NCI-H146 (cell line): ENCODE measurements around the gene MAPRE3.

ENCODE experiments used
- DNase-seq: peaks from one replicate; lab custom pipeline; 2025; lab: John Stamatoyannopoulos, UW

MAPRE3 gene

DNA sequence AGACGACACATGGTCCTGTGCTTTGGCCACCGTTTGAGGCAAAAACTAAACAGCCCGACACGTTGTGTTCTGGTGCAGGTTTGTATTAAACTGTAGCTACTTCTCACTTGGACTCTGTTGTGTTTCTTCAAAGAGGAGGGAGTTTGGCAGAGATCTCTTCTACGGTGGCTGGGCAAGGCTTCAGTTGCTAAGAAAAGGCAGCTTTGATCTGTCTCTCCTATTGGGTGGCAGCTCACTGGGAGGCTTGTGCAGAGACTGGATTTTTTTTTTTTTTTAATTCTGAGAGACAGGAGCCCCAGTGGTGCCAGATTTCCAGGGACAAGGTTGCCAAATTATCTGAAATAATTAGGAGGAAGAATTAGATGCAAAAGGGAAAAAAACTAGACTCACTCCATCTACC, 20.2 kb upstream of the MAPRE3 start:
- no peak for DNase-seq

- DNase-seq: no peak
Measured at GRCh38 chr2:26951236-26951635, 19.2 kb upstream of the MAPRE3 start.

GRCh38 chr2:26952374-26952773, 18.1 kb upstream of the MAPRE3 start:
- no peak for DNase-seq

DNA sequence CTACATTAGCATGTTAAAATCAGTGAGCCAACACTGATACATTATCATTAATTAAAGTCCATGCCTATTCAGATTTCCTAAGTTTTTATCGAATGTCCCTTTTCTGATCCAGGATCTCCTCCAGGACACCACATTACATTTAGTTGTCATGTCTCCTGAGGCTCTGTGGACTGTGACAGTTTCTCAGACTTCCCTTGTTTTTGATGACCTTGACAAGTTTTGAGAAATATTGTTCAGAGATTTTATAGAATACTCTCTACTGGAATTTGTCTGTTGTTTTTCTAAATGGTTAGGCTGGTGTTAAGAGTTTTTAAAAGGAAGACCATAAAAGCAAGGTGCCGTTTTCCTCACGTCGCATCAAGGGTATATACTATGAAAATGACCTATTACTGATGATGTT, 16.3 kb upstream of the MAPRE3 start:
- no peak for DNase-seq

GRCh38 chr2:26957041-26957440, 13.4 kb upstream of the MAPRE3 start:
- no peak for DNase-seq

- DNase-seq: no peak
Measured at GRCh38 chr2:26957534-26957933, 12.9 kb upstream of the MAPRE3 start.

DNA sequence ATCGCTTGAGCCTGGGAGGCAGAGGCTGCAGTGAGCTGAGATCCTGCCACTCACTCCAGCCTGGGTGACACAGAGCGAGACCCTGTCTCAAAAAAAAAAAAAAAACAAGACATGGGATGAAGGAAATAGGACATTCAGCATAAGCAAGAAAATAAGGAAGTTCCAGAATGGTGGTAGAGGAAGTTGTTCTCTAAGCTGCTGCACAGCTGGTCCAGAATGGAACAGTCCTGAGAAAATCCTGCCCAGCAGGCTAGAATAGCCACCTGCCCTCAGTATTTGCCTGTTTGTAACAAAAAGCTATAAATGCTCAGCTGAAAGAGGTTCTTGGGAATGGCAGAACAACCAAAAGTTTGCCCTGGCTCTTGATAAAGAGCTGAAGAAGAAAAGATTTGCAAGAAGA, 11.1 kb upstream of the MAPRE3 start:
- DNase-seq: no peak

- no peak for DNase-seq
Measured at GRCh38 chr2:26964446-26965130, 5.8 kb upstream of the MAPRE3 start.

DNA sequence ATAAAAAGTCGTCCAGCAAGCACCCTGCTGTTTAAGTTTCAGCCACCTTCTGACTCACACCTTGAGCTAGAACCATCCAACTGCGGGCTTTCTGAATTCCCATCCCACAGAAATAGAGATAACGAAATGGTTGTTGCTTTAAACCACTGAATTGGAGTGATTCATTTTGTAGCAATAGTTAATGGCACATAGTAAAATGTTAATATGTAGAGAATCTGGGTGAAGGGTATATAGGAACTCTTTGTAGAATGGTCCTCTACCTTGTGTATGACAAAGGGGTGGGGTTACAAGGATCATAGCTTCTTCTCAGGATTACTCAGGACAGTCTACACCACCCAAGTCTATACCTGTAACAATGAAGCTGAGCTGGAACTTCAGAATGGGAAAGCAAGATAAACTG, 2.4 kb upstream of the MAPRE3 start:
- DNase-seq: no peak

DNA sequence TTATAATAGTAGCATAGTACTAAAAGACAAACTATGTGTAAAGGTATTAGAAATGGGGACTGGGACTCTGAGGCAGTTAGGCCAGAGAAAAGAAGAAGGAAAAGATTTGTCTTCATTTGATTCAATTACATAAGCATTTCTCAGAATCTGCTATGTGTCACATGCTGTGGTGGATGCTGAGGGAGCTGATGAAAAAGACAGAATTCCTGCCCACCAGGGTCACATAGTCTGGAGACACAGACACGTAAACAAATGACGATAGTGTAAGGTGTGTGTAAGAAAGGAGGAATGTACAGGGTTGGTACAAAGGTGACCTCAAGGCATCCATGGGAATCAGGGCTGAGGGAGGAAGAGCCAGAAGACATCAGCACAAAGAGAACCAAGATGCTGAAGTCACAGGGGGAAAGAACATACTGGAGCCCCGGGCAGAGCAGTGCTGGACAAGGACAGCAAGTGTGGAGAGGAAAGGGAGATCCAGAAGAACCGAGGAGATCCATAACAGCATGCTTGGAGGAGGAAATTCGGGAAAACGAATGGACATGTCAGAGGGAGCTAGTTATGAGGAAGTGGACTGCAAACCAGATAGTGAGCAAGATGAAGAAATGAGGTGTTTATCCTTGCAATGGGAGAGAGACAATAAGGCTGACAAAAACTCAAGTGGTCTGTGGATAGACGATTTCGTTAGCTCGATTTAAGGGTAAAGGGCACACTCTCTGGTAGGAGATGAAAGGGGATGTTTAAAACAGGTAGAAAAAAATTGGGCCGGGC, 1.2 kb upstream of the MAPRE3 start:
- no peak for DNase-seq

DNA sequence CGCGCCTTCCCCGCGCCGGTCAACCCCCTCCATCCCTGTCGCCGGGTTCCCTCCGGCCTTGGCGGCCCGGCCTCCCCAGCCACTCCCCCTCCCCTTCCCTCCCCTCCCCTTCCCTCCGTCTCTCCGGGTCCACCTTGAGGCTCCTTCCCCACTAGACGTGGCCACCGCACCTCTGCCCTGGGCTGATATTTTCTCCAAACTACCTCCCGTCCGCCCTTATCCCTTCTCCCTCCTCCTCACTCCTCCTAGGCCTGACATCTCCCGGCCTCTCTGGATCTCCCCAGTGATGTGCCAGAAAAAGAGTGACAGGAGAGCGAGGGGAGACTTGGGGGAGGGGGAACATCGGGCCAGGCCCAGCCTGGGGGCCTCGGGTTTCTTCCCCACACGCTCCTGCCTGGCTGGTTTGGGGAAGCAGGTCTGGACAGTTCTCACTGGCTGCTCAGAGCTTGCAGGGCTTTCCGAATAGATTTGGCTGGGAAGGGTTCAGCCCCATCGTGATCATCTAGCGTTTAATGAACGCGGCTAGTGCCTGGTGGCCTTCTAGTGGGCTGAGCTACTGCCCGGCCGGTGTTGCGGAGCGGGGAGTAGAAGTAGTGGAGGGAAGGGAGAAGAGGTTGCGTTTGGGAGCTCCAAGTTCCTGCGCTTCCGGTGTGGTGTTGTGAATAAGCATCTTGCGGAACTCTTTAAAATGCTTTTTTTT, 641 bp downstream of the MAPRE3 start:
- peak; percentile 43 for DNase-seq

DNA sequence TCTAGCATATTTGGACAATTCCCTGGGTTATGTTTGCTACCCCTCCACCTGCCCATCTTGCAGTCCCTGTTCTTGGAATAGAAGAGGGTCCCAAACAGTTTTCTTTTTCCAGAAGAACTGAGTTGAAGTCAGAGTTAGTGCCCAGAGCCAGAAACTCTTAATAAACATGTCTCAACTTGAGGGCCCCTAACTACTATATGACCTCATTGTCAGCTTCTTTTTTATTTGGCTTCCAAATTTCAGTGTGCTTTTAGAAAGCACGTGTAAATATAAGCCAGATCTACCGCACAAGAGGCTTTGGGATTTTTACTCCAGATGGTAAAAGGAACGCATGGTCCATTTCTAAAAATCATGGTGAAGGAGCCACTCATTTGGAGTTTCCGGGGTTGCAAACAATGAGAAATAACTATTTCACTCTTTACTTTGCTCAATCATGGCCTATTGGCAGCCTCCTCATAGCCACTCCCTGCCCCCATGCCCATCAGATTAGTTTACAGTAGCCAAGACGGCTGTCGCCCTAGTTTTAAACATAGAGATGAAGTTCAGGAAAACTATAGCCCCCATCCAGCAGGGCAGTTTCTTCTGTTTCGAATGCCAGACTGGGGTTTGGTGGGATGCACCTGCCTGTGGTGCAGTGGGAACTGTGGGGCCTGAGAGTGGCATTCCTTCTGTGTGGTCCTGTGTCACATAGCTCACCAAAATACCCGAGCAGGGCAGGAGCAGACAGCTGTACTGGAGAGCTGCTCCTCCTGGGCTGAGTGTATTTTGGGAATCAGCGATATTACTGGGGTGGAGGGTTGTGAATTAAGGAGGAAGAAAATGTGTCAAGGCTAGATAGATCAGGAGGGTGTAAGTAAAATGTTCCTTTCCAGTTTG, 1.7 kb downstream of the MAPRE3 start:
- no peak for DNase-seq

- DNase-seq: no peak
Measured at GRCh38 chr2:26974352-26974751, 3.9 kb downstream of the MAPRE3 start.

- DNase-seq: no peak
Measured at GRCh38 chr2:26975102-26975501, 4.7 kb downstream of the MAPRE3 start.

GRCh38 chr2:26975656-26976055, 5.2 kb downstream of the MAPRE3 start:
- no peak for DNase-seq

DNA sequence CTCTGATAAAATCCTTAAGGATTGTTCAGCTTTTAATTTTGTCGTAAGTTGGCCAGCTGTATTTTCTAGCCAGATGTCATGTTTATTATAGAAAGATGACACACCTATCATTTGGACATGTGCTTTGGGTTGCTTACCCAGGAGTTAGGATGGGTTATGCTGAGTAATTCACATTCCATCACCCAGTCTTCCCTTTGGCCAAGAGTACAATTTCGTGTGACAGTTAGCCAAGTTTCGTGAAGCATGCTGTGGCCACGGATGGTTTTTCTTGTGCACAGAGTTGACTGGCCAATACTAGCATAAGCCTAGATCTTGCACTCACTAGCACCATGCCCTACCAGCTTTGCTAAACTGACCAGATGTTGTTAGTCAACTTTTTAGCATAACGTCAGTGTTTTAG, 5.8 kb downstream of the MAPRE3 start:
- no peak for DNase-seq

GRCh38 chr2:26977012-26977411, 6.6 kb downstream of the MAPRE3 start:
- no peak for DNase-seq

- peak; percentile 59 for DNase-seq
Measured at GRCh38 chr2:26978061-26978596, 7.7 kb downstream of the MAPRE3 start.

DNA sequence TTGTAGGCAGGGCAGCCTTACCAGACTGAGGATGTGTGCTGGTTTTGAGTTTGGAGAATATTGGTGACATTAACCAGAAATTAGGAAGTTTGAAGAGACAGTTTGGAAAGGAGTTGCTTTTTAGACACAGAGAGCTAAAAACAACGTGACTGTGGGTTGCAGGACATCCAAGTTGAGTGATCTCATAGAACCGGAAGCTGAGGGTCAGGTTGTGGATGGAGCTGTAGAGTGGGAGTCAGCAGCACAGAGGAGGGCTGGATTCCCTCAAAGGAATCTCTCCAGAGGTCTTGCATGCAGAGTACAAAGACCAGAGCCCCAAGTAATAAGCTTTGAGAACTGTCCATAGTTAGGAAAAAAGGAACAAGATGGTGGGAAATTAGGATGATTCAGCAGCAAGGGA, 9.3 kb downstream of the MAPRE3 start:
- DNase-seq: no peak

DNA sequence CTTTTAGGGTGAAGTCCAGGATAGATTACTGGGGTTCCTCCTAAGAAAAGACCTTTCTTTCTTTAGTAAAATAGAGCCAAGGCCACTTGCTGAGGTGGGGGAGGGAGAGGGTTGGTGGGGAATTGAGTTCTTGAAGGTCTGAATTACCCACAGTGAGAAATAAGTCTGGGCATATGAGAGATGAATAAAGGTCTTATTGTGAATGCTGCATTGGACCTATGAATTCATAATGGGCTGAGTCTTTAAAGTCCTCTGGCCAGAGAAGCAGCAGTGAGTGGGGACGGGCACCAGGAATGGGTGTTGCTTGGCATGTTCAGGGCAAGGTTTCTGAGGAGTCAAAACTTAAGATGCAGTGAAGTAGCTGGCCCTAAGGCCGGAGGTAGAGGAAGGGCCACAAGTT, 10.5 kb downstream of the MAPRE3 start:
- no peak for DNase-seq

GRCh38 chr2:26982102-26982742, 11.8 kb downstream of the MAPRE3 start:
- peak; percentile 95 for DNase-seq
